Lung (tissue), 12 donors: ENCODE data around the gene PTPRN2. TPM values are rescaled to one million over a fixed set of nuclear protein-coding genes. Genes with fewer than 3 reads are reported as not detected.

Experiments
- ATAC-seq: fragments of 200-7000 bp; cut with Tn5 transposase; one replicate; pipeline ENCODE4 v1.9.1; 2020; ENCODE audit warnings: moderate number of reproducible peaks; ENCODE audit not compliant: insufficient read depth, low FRiP score
- DNase-seq, 3 donors: peaks; one replicate each; pipeline ENCODE4 v3.0.0-alpha.2; 2013 to 2017
- H3K27ac ChIP-seq, 2 donors: one replicate each; pipeline ENCODE4 v1.5.1; 2013; ENCODE audit warnings: mild to moderate bottlenecking in 2 of 2, moderate library complexity in 2 of 2, control low read depth in 1 of 2, inconsistent platforms in 1 of 2, low read depth in 1 of 2, low read length in 1 of 2
- H3K27me3 ChIP-seq, 3 donors: one replicate each; pipeline ENCODE4 v1.5.1; 2013; ENCODE audit warnings: low read length in 2 of 3; ENCODE audit not compliant: control insufficient read depth in 3 of 3, insufficient read depth in 3 of 3
- H3K36me3 ChIP-seq, 4 donors: one replicate each; pipeline ENCODE4 v1.5.1; 2013; ENCODE audit warnings: low read length in 4 of 4, mild to moderate bottlenecking in 1 of 4, moderate library complexity in 1 of 4; ENCODE audit not compliant: control insufficient read depth in 4 of 4, insufficient read depth in 4 of 4
- H3K4me1 ChIP-seq, 5 donors: one replicate each; pipeline ENCODE4 v1.5.1; 2013; ENCODE audit warnings: low read length in 5 of 5, mild to moderate bottlenecking in 2 of 5, moderate library complexity in 1 of 5; ENCODE audit not compliant: control insufficient read depth in 5 of 5, insufficient read depth in 5 of 5
- H3K4me3 ChIP-seq: one replicate; pipeline ENCODE4 v1.5.1; 2013; ENCODE audit warnings: mild to moderate bottlenecking, control low read depth, moderate library complexity
- H3K9ac ChIP-seq, 2 donors: one replicate each; pipeline ENCODE4 v1.5.1; 2013; ENCODE audit warnings: low read length in 2 of 2, control low read depth in 1 of 2; ENCODE audit not compliant: insufficient read depth in 1 of 2
- H3K9me3 ChIP-seq, 4 donors: one replicate each; pipeline ENCODE4 v1.5.1; 2013; ENCODE audit warnings: low read length in 3 of 4, mild to moderate bottlenecking in 1 of 4, moderate library complexity in 1 of 4; ENCODE audit not compliant: control insufficient read depth in 4 of 4, insufficient read depth in 3 of 4
- CTCF ChIP-seq: IDR thresholded peaks from 2 replicates; pipeline ENCODE4 v1.5.1; 2012; ENCODE audit warnings: mild to moderate bottlenecking; ENCODE audit errors: control extremely low read depth, extremely low read depth
- WGBS, 2 donors: extraction: QIAGEN DNeasy Blood & Tissue Kit; methylation state at CpG; one replicate each; pipeline ENCODE4 v1.1.7; 2013; 5-methylcytosine and 5-hydroxymethylcytosine counted together
- polyA plus RNA-seq, 2 donors: library from polyadenylated mRNA; stranded (reverse); fragments of 200-250 nt; gene quantifications; one replicate each; pipeline ENCODE4 v1.2.1, GENCODE V29; 2013
- total RNA-seq, 2 donors: library from RNA; depleted of rRNA in 1 of 2; stranded (reverse); fragments of >200 nt in 1 of 2; gene quantifications; one replicate each; pipeline ENCODE4 v1.2.1, GENCODE V29; 2014 to 2021
- donor health status: control.
- donor health status: control.
- donor health status: Bipolar disorder and iron deficiency.
- donor health status: healthy.
- donor health status: DM: yes; HTN: yes; CAD: no.

The PTPRN2 gene
- total and polyA plus RNA-seq, 4 donors, result 2.1 to 7.4 (median 4.4) TPM

- no peak for ATAC-seq
- Histone ChIP-seq H3K36me3 (no peaks in the 10 kb centered on the region), H3K4me3 (no peak overlapping the region), H3K27ac (no peak overlapping the region), H3K9ac (no peak overlapping the region), H3K27me3 (peaks cover 0 to 5% (median 0%) of the 10 kb centered on the region in 3 donors), H3K9me3 (peaks cover 0 to 2% (median 0%) of the 10 kb centered on the region in 4 donors), H3K4me1 (no peaks in the 10 kb centered on the region)
- TF ChIP-seq CTCF, result no peak
- no peak for DNase-seq
- 88% methylated on average over 13 of the region's 13 CpGs for WGBS, 2 donors
Measured at GRCh38 chr7:158563051-158563450, 24.6 kb downstream of the PTPRN2 start.

- ATAC-seq, result no peak
- Histone ChIP-seq H3K36me3 (no peaks in the 10 kb centered on the region), H3K4me1 (no peaks in the 10 kb centered on the region), H3K27me3 (peaks cover 0 to 3% (median 0%) of the 10 kb centered on the region in 3 donors), H3K9me3 (peaks cover 0 to 2% (median 0%) of the 10 kb centered on the region in 4 donors), H3K4me3 (no peak overlapping the region), H3K9ac (no peak overlapping the region), H3K27ac (no peak overlapping the region)
- WGBS, 2 donors, result 90 to 92% methylated on average over 6 of the region's 6 CpGs
- no peak for TF ChIP-seq CTCF
- DNase-seq, result no peak
Measured at GRCh38 chr7:158562517-158562916, 25.1 kb downstream of the PTPRN2 start.

- no peak for TF ChIP-seq CTCF
- H3K36me3 ChIP-seq, result no peaks in the 10 kb centered on the region
- no peak overlapping the region for H3K4me3 ChIP-seq
- H3K4me1 ChIP-seq, result no peaks in the 10 kb centered on the region
- no peak overlapping the region for H3K27ac ChIP-seq
- 86 to 90% methylated on average over 7 of the region's 7 CpGs for WGBS, 2 donors
- H3K9me3 ChIP-seq, result peaks cover 0 to 2% (median 0%) of the 10 kb centered on the region in 4 donors
- ATAC-seq (no peak), DNase-seq (no peak)
- H3K27me3 ChIP-seq, result no peaks in the 10 kb centered on the region
- H3K9ac ChIP-seq, result no peak overlapping the region
Measured at GRCh38 chr7:158561659-158562058, 26.0 kb downstream of the PTPRN2 start.

GRCh38 chr7:158560386-158560785 is 27.2 kb downstream of the PTPRN2 start:
- Histone ChIP-seq H3K36me3 (no peaks in the 10 kb centered on the region), H3K4me3 (no peak overlapping the region), H3K27ac (no peak overlapping the region), H3K4me1 (no peaks in the 10 kb centered on the region), H3K9me3 (peaks cover 0 to 2% (median 0%) of the 10 kb centered on the region in 4 donors), H3K27me3 (no peaks in the 10 kb centered on the region), H3K9ac (no peak overlapping the region)
- WGBS, 2 donors, result 95 to 97% methylated on average over 12 of the region's 12 CpGs
- no peak for TF ChIP-seq CTCF
- DNase-seq (no peak), ATAC-seq (no peak)
